Upper lobe of left lung (tissue), 6 donors: ENCODE results near the gene SEPSECS. TPM values are rescaled to one million over a fixed set of nuclear protein-coding genes. Genes with fewer than 3 reads are reported as not detected.

Experiments
- ATAC-seq, 2 donors: fragments of 200-7000 bp; cut with Tn5 transposase; one replicate each; pipeline ENCODE4 v1.9.1; 2022; ENCODE audit warnings: mild to moderate bottlenecking in 2 of 2, moderate library complexity in 2 of 2; ENCODE audit not compliant: low FRiP score in 2 of 2
- DNase-seq, 2 donors: peaks; one replicate each; pipeline ENCODE4 v3.0.0-alpha.2; 2019 to 2020
- H3K27ac ChIP-seq, 4 donors: fragments of 200-600 bp; sonication (generic); one replicate each; pipeline ENCODE4 v1.5.1; 2016 to 2019
- H3K27me3 ChIP-seq, 4 donors: fragments of 200-600 bp; sonication (generic); one replicate each; pipeline ENCODE4 v1.5.1; 2017 to 2019
- H3K36me3 ChIP-seq, 4 donors: fragments of 200-600 bp; sonication (generic); one replicate each; pipeline ENCODE4 v1.5.1; 2016 to 2019
- H3K4me1 ChIP-seq, 4 donors: fragments of 200-600 bp; sonication (generic); one replicate each; pipeline ENCODE4 v1.5.1; 2018 to 2019
- H3K4me3 ChIP-seq, 4 donors: fragments of 200-600 bp; sonication (generic); one replicate each; pipeline ENCODE4 v1.5.1; 2017 to 2019; ENCODE audit warnings: mild to moderate bottlenecking in 2 of 4, moderate library complexity in 1 of 4
- H3K9me3 ChIP-seq, 4 donors: fragments of 200-600 bp; sonication (generic); one replicate each; pipeline ENCODE4 v1.5.1; 2018 to 2019
- CTCF ChIP-seq, 6 experiments: fragments of 450-650 bp in 4 of 6; fragments of 200-600 bp in 2 of 6; sonication (generic) in 2 of 6; IDR thresholded peaks; one replicate each; pipeline ENCODE4 v1.5.1; 2016 to 2019; ENCODE audit warnings: antibody characterized with exemption in 6 of 6
- EP300 ChIP-seq, 4 donors: sonication (generic); formaldehyde crosslinking; IDR thresholded peaks; one replicate each; pipeline ENCODE4 v1.5.1; 2017; ENCODE audit warnings: antibody characterized with exemption in 4 of 4, control low read depth in 2 of 4
- POLR2A ChIP-seq, 4 donors: fragments of 450-650 bp; IDR thresholded peaks; one replicate each; pipeline ENCODE4 v1.5.1; 2016 to 2017; ENCODE audit warnings: antibody characterized with exemption in 4 of 4, mild to moderate bottlenecking in 2 of 4
- POLR2AphosphoS5 ChIP-seq, 2 donors: sonication (generic); formaldehyde crosslinking; IDR thresholded peaks; one replicate each; pipeline ENCODE4 v1.5.1; 2017; ENCODE audit warnings: antibody characterized with exemption in 2 of 2
- WGBS, 2 donors: methylation state at CpG; one replicate each; pipeline ENCODE4 v1.1.5; 2017 to 2018; 5-methylcytosine and 5-hydroxymethylcytosine counted together
- total RNA-seq, 6 donors: library from RNA; depleted of rRNA in 4 of 6; stranded (reverse); fragments of >200 nt in 4 of 6; gene quantifications; one replicate each; pipeline versions ENCODE4 v1.1.0 to v1.2.1, GENCODE V29; 2016 to 2021
- donor health status: DM: no; HTN: no; CAD: no; lungs with moderate emphysema.
- donor health status: DM: no; HTN: yes; CAD: no; lungs with severe emphysema.

The SEPSECS gene
- total RNA-seq, 6 donors from 2014 or later = 4.9 to 19.3 (median 8.9) TPM

DNA sequence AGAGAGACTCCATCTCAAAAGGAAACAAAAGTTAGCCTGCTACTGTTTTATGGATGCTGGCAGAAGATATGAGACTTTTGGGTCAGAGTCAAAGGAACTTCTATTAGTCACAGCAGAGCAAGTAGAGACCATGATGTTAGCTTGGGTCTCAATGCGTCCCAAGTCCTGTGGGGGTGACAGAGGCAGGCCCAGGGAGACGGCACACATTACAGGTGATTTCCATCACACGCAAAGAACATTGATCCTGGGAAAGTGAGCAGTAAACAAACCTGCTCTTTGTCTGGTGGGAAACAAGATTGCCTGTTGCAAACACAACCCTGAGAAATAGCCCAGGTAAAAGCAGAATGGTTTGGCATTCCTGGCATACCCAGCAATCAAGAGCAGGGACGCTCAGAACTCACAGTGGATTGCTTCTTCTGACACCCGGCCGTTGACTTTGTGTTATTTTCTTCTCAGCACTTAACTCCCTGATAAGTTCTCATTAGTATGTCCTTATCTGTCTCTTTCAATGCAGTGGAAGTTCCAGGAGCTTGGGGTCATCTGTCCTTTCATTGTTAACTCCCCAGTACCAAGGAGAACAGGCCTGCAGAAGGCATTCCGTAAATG is 78.3 kb downstream of the SEPSECS start:
- Histone ChIP-seq H3K36me3 (no peaks in the 10 kb centered on the region), H3K27ac (no peak overlapping the region), H3K4me1 (no peaks in the 10 kb centered on the region), H3K9me3 (no peaks in the 10 kb centered on the region), H3K27me3 (no peaks in the 10 kb centered on the region), H3K4me3 (no peak overlapping the region)
- ATAC-seq (no peak), DNase-seq (no peak)
- no peak for TF ChIP-seq POLR2AphosphoS5 (IDR thresholded peaks at IDR 0.05)
- no peak for TF ChIP-seq CTCF (IDR thresholded peaks at IDR 0.05)
- no peak for TF ChIP-seq POLR2A (IDR thresholded peaks at IDR 0.05)
- no peak for TF ChIP-seq EP300 (IDR thresholded peaks at IDR 0.05)
- WGBS, 2 donors = 80 to 84% methylated on average over 7 of the region's 7 CpGs

DNA sequence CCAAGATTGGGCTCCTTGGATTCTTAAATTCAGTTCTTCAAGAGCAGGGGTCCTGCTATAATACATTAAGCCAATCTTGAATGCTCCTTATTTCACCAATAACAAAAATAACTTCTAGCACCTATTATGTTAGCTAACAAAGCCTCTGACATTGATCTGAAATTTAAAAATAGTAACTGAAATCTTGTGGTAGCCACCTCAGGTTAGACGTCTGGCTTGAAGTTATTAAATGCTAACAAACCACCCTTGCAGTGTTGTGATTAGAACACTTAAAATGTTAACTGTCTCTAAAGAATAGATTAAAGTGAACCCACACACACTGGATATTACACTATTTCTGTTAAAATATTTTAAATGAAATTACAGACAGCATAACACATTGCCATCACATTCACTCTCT is 79.7 kb downstream of the SEPSECS start:
- Histone ChIP-seq H3K9me3 (no peaks in the 10 kb centered on the region), H3K27me3 (no peaks in the 10 kb centered on the region), H3K27ac (no peak overlapping the region), H3K4me3 (no peak overlapping the region), H3K36me3 (no peaks in the 10 kb centered on the region), H3K4me1 (no peaks in the 10 kb centered on the region)
- no peak for ATAC-seq
- WGBS, 2 donors = 71 to 76% methylated on average over 1 of the region's 1 CpG
- DNase-seq = no peak
- TF ChIP-seq EP300 (IDR thresholded peaks at IDR 0.05) (no peak), CTCF (IDR thresholded peaks at IDR 0.05) (no peak), POLR2A (IDR thresholded peaks at IDR 0.05) (no peak), POLR2AphosphoS5 (IDR thresholded peaks at IDR 0.05) (no peak)

DNA sequence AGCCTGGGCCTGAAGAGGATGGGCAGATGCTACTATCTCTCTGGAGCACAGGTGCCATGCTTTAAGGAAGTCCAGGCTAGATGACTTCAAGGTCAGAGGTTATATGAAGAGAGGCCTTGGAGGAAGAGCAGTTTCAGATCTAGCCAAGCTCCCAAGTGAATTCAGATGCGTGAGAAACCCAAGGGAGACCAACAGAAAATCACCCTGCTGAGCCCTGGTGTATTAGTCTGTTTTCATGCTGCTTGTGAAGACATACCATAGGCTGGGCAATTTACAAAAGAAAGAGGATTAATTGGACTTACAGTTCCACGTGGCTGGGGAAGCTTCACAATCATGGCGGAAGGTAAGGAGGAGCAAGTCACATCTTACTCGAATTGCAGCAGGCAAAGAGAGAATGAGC is 81.7 kb downstream of the SEPSECS start:
- no peak for ATAC-seq
- H3K27ac ChIP-seq = no peak overlapping the region
- no peak overlapping the region for H3K4me3 ChIP-seq
- no peaks in the 10 kb centered on the region for H3K27me3 ChIP-seq
- H3K36me3 ChIP-seq = no peaks in the 10 kb centered on the region
- WGBS, 2 donors = 88 to 92% methylated on average over 4 of the region's 4 CpGs
- no peaks in the 10 kb centered on the region for H3K4me1 ChIP-seq
- no peaks in the 10 kb centered on the region for H3K9me3 ChIP-seq
- DNase-seq = no peak
- no peak for TF ChIP-seq POLR2A (IDR thresholded peaks at IDR 0.05)
- TF ChIP-seq POLR2AphosphoS5 (IDR thresholded peaks at IDR 0.05) = no peak
- TF ChIP-seq EP300 (IDR thresholded peaks at IDR 0.05) = no peak
- no peak for TF ChIP-seq CTCF (IDR thresholded peaks at IDR 0.05)

GRCh38 chr4:25076625-25077398 is 83.4 kb downstream of the SEPSECS start:
- no peak for TF ChIP-seq CTCF (IDR thresholded peaks at IDR 0.05)
- TF ChIP-seq POLR2A (IDR thresholded peaks at IDR 0.05) = no peak
- no peak for TF ChIP-seq EP300 (IDR thresholded peaks at IDR 0.05)
- no peak for TF ChIP-seq POLR2AphosphoS5 (IDR thresholded peaks at IDR 0.05)
- DNase-seq (no peak), ATAC-seq (no peak)
- Histone ChIP-seq H3K27me3 (no peaks in the 10 kb centered on the region), H3K4me1 (no peaks in the 10 kb centered on the region), H3K36me3 (no peaks in the 10 kb centered on the region), H3K9me3 (no peaks in the 10 kb centered on the region), H3K27ac (no peak overlapping the region), H3K4me3 (no peak overlapping the region)
- 65 to 66% methylated on average over 3 of the region's 3 CpGs for WGBS, 2 donors
